SK-N-MC (cell line): ENCODE results near the gene AP3S2.

Experiments used
- DNase-seq: peaks from one replicate; pipeline ENCODE4 v3.0.0-alpha.2; 2011; ENCODE audit warnings: low read depth, low spot score
- H3K27ac ChIP-seq: fragments of 200-600 bp; sonication (generic); 2 replicates; pipeline ENCODE4 v1.5.1; 2016; ENCODE audit warnings: mixed run types
- H3K36me3 ChIP-seq: fragments of 200-600 bp; sonication (generic); 2 replicates; pipeline ENCODE4 v1.6.1; 2017; ENCODE audit warnings: antibody characterized with exemption, low read length, mixed read lengths; ENCODE audit not compliant: insufficient read depth
- H3K4me3 ChIP-seq: fragments of 200-600 bp; sonication (generic); 2 replicates; pipeline ENCODE4 v1.5.1; 2016
- H3K9ac ChIP-seq: fragments of 200-600 bp; sonication (generic); 2 replicates; pipeline ENCODE4 v1.8.0; 2017; ENCODE audit warnings: mixed run types, mixed read lengths; ENCODE audit not compliant: insufficient read length
- H3K9me3 ChIP-seq: fragments of 200-600 bp; sonication (generic); 2 replicates; pipeline ENCODE4 v1.6.1; 2017; ENCODE audit warnings: low read depth, mild to moderate bottlenecking, antibody characterized with exemption, low read length, moderate library complexity, mixed read lengths
- EZH2 ChIP-seq: fragments of 200-600 bp; sonication (generic); IDR thresholded peaks from one replicate; pipeline ENCODE4 v1.6.1; 2017; ENCODE audit warnings: antibody characterized with exemption
- FOXP2 ChIP-seq: optimal IDR thresholded peaks from 2 replicates; pipeline ENCODE3; 2011; ENCODE audit warnings: mild to moderate bottlenecking, moderate library complexity; ENCODE audit not compliant: insufficient read depth; ENCODE audit errors: extremely low read length, control extremely low read depth
- POLR2AphosphoS5 ChIP-seq: IDR thresholded peaks from 2 replicates; pipeline ENCODE4 v1.6.1; 2012; ENCODE audit warnings: mild to moderate bottlenecking, low read depth, low read length, borderline replicate concordance

The AP3S2 gene

DNA sequence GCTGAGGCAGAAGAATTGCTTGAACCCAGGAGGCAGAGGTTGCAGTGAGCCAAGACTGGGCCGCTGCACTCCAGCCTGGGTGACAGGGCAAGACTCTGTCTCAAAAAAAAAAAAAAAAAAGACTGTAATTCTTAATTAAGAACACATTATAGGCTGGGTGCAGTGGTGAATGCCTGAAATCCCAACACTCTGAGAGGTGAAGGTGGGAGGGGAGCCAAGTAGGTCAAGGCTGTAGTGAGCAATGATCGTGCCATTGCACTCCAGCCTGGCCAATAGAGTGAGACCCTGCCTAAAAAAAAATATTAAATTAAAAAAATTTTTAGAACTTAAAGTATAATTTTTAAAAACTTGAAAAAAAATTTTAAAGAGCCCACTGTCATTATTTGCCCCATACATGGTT, 32.4 kb upstream of the AP3S2 start:
- Histone ChIP-seq H3K36me3 (no peaks in the 10 kb centered on the region), H3K9me3 (no peaks in the 10 kb centered on the region), H3K4me3 (no peak overlapping the region), H3K27ac (no peak overlapping the region), H3K9ac (no peak overlapping the region)
- DNase-seq: no peak
- TF ChIP-seq FOXP2: no peak
- TF ChIP-seq EZH2: no peak
- no peak for TF ChIP-seq POLR2AphosphoS5

DNA sequence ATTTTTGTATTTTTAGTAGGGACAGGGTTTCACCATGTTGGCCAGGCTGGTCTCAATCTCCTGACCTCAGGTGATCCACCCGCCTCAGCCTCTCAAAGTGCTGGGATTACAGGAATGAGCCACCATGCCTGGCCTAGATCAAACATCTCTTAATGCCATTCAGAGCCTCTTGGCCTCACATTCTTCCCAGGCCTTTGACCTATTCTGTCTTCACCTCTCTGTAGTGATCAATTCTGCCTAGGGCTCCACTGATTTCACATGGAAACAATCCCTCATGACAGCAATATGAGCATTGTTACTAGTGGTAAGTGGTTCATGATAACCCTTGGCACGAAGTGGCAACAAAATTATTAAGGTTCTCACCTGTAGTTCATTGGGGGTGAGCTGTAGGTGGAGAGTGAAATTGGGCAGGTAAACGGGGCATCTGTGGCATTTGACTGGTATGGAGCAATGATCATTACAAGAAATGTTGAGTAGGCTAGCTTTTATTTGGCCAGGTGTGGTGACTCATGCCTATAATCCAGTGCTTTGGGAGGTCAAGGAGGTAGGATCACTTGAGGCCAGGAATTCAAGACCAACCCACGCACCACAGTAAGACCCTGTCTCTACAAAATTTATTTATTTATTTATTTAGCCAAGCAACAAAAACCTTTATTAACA, 23.8 kb upstream of the AP3S2 start:
- Histone ChIP-seq H3K4me3 (no peak overlapping the region), H3K36me3 (no peaks in the 10 kb centered on the region), H3K9me3 (no peaks in the 10 kb centered on the region), H3K9ac (no peak overlapping the region), H3K27ac (no peak overlapping the region)
- TF ChIP-seq POLR2AphosphoS5: no peak
- no peak for TF ChIP-seq EZH2
- no peak for TF ChIP-seq FOXP2
- no peak for DNase-seq

DNA sequence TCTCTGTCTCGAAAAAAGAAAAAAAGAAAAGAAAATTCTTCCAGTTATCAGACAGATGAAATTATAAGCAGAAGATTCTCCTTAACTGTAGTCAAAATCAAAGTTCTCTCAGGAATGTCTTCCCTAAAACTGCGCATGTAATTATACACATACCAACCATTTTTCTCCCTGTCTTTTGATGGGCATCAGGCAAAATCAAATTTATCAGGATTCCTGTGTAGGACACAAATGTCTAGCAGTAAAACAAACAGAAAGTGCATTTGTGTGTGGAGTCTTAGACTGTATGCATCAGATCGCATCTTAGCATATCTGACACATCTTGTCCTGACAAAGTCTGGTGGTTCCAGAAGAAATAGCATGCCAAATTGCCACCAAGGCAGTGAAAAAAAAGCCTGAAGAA, 22.9 kb upstream of the AP3S2 start:
- TF ChIP-seq POLR2AphosphoS5: no peak
- Histone ChIP-seq H3K9me3 (no peaks in the 10 kb centered on the region), H3K4me3 (no peak overlapping the region), H3K27ac (no peak overlapping the region), H3K9ac (no peak overlapping the region), H3K36me3 (no peaks in the 10 kb centered on the region)
- DNase-seq: no peak

DNA sequence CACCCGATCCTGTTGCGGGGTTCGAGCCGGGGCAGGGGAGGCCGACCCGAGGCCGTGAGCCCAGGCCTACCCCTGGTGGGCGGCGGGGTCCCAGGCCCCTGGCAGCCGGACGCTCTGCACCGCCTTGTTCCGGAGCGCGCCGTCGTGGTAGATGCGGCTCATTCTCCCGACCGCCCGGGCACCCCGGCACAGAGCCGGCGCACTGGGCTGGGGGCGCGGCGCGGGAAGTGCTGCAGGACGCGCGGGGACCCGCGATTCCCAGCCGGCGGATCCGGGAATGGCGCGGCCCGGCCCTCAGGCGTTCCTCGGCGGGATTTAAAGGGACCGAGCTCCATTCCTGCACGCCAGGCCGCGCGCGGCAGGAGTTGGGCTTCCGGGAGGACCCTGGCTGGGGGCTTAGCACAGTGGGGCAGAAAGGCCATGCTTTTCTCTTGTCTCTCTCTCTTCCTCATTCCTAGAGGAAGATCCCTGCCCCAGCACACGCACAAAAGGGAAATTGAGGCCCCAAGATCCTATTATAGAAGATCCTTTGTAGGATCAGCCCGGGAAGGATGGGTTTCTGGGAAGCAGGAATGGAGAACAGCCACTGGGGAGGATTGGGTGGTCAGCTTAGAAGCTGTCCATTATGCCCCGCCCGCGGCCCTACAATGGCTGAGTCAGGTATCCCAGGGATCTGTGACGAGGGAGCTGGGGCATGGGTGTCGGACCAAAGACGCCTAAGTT, 19.0 kb upstream of the AP3S2 start, which contains the start of gene ARPIN:
TSS of gene ARPIN (minus strand) at position 279 of the 723 bp plus-strand sequence. CDS start at position 162, 117 bp downstream.
- TF ChIP-seq FOXP2: no peak
- no peak for TF ChIP-seq POLR2AphosphoS5
- TF ChIP-seq EZH2: no peak
- H3K27ac ChIP-seq: no peak within 1 kb of the TSS
- H3K36me3 ChIP-seq: no peaks in the 10 kb centered on the region
- no peak within 1 kb of the TSS for H3K4me3 ChIP-seq
- DNase-seq: no peak
- H3K9me3 ChIP-seq: no peaks in the 10 kb centered on the region
- H3K9ac ChIP-seq: no peak within 1 kb of the TSS

GRCh38 chr15:89912145-89912673, 18.4 kb upstream of the AP3S2 start:
- Histone ChIP-seq H3K27ac (no peak overlapping the region), H3K36me3 (no peaks in the 10 kb centered on the region), H3K4me3 (no peak overlapping the region), H3K9me3 (no peaks in the 10 kb centered on the region), H3K9ac (no peak overlapping the region)
- no peak for TF ChIP-seq FOXP2
- no peak for TF ChIP-seq EZH2
- TF ChIP-seq POLR2AphosphoS5: no peak
- DNase-seq: no peak

- DNase-seq: no peak
- no peaks in the 10 kb centered on the region for H3K36me3 ChIP-seq
- no peak overlapping the region for H3K27ac ChIP-seq
- no peaks in the 10 kb centered on the region for H3K9me3 ChIP-seq
- no peak overlapping the region for H3K9ac ChIP-seq
- no peak overlapping the region for H3K4me3 ChIP-seq
- TF ChIP-seq EZH2 (no peak), POLR2AphosphoS5 (no peak), FOXP2 (no peak)
Measured at GRCh38 chr15:89910891-89911626, 17.3 kb upstream of the AP3S2 start.

- TF ChIP-seq EZH2 (no peak), FOXP2 (no peak), POLR2AphosphoS5 (no peak)
- no peak for DNase-seq
Measured at GRCh38 chr15:89909611-89910010, 15.8 kb upstream of the AP3S2 start.

GRCh38 chr15:89908226-89908625, 14.4 kb upstream of the AP3S2 start:
- no peaks in the 10 kb centered on the region for H3K9me3 ChIP-seq
- H3K36me3 ChIP-seq: no peaks in the 10 kb centered on the region
- no peak overlapping the region for H3K27ac ChIP-seq
- no peak for TF ChIP-seq EZH2
- TF ChIP-seq FOXP2: no peak
- TF ChIP-seq POLR2AphosphoS5: no peak
- H3K4me3 ChIP-seq: no peak overlapping the region
- no peak overlapping the region for H3K9ac ChIP-seq
- DNase-seq: no peak

More at GRCh38 chr15:89909611-89910010, 15.8 kb upstream of the AP3S2 start:
- no peaks in the 10 kb centered on the region for H3K36me3 ChIP-seq
- no peak overlapping the region for H3K9ac ChIP-seq
- H3K4me3 ChIP-seq: no peak overlapping the region
- H3K27ac ChIP-seq: no peak overlapping the region
- H3K9me3 ChIP-seq: no peaks in the 10 kb centered on the region

GRCh38 chr15:89907289-89907688, 13.5 kb upstream of the AP3S2 start:
- no peaks in the 10 kb centered on the region for H3K9me3 ChIP-seq
- no peak for DNase-seq
- H3K27ac ChIP-seq: no peak overlapping the region
- H3K36me3 ChIP-seq: no peaks in the 10 kb centered on the region
- no peak overlapping the region for H3K9ac ChIP-seq
- TF ChIP-seq FOXP2 (no peak), POLR2AphosphoS5 (no peak), EZH2 (no peak)
- no peak overlapping the region for H3K4me3 ChIP-seq
